ENCODE data around the gene PCDHGA9. TPM values are rescaled to one million over a fixed set of nuclear protein-coding genes. Genes with fewer than 3 reads are reported as not detected.
"Not testable (repeated sequence)": the region's sequence is repeated elsewhere in the genome, so short reads cannot be mapped to it uniquely, and the experiment has no call there.

PCDHGA9 gene
- total RNA-seq, 1 donor from 2014 or later: 1.5 TPM

- peaks cover 49% of the 10 kb centered on the region for H3K9me3 Mint-ChIP-seq (ENCODE audit: low read depth)
- no peak within 1 kb of the TSS for H3K4me3 Mint-ChIP-seq (ENCODE audit: low read depth)
- DNase-seq (ENCODE audit: low spot score, unreplicated experiment): no peak
- H3K4me1 Mint-ChIP-seq (ENCODE audit: low read depth): no peaks in the 10 kb centered on the region
- no peaks in the 10 kb centered on the region for H3K27me3 Mint-ChIP-seq
- no peak within 1 kb of the TSS for H3K27ac Mint-ChIP-seq
- H3K36me3 Mint-ChIP-seq (ENCODE audit: insufficient read depth): peaks cover 18% of the 10 kb centered on the region
- TF ChIP-seq, protein P1, sequence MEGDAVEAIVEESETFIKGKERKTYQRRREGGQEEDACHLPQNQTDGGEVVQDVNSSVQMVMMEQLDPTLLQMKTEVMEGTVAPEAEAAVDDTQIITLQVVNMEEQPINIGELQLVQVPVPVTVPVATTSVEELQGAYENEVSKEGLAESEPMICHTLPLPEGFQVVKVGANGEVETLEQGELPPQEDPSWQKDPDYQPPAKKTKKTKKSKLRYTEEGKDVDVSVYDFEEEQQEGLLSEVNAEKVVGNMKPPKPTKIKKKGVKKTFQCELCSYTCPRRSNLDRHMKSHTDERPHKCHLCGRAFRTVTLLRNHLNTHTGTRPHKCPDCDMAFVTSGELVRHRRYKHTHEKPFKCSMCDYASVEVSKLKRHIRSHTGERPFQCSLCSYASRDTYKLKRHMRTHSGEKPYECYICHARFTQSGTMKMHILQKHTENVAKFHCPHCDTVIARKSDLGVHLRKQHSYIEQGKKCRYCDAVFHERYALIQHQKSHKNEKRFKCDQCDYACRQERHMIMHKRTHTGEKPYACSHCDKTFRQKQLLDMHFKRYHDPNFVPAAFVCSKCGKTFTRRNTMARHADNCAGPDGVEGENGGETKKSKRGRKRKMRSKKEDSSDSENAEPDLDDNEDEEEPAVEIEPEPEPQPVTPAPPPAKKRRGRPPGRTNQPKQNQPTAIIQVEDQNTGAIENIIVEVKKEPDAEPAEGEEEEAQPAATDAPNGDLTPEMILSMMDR (IDR thresholded peaks at IDR 0.05; ENCODE audit: unreplicated experiment): no peak
Observed at GRCh38 chr5:141369994-141370848, 32.4 kb upstream of the PCDHGA9 start, which contains the start of gene PCDHGB3. PCDHGB3 (plus strand) TSS chr5:141370242; CDS start chr5:141370395, 153 bp downstream.

DNA sequence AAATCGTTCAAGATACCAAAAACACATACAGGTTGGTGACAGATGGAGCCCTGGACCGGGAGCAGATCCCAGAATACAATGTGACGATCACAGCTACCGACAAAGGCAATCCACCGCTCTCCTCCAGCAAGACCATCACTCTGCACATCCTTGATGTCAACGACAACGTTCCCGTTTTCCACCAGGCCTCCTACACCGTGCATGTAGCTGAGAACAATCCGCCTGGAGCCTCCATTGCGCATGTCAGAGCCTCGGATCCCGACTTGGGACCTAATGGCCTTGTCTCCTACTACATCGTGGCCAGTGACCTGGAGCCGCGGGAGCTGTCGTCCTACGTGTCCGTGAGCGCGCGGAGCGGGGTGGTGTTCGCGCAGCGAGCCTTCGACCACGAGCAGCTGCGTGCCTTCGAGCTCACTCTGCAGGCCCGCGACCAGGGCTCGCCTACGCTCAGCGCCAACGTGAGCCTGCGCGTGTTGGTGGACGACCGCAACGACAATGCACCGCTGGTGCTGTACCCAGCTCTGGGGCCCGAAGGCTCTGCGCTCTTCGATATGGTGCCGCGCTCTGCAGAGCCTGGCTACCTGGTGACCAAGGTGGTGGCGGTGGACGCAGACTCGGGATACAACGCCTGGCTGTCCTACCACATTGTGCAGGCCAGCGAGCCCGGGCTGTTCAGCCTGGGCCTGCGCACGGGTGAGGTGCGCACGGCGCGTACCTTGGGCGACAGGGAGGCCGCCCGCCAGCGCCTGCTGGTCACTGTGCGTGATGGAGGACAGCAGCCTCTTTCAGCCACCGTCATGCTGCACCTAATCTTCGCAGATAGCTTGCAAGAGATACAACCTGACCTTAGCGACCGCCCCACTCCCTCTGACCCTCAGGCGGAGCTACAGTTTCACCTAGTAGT lies 30.8 kb upstream of the PCDHGA9 start:
- Mint-ChIP-seq H3K4me1 (ENCODE audit: low read depth) (no peaks in the 10 kb centered on the region), H3K4me3 (ENCODE audit: low read depth) (no peak overlapping the region), H3K27me3 (no peaks in the 10 kb centered on the region), H3K9me3 (ENCODE audit: low read depth) (peaks cover 50% of the 10 kb centered on the region), H3K27ac (no peak overlapping the region), H3K36me3 (ENCODE audit: insufficient read depth) (peaks cover 20% of the 10 kb centered on the region)
- DNase-seq (ENCODE audit: low spot score, unreplicated experiment): no peak
- TF ChIP-seq, protein P1 (IDR thresholded peaks at IDR 0.05; ENCODE audit: unreplicated experiment): no peak

DNA sequence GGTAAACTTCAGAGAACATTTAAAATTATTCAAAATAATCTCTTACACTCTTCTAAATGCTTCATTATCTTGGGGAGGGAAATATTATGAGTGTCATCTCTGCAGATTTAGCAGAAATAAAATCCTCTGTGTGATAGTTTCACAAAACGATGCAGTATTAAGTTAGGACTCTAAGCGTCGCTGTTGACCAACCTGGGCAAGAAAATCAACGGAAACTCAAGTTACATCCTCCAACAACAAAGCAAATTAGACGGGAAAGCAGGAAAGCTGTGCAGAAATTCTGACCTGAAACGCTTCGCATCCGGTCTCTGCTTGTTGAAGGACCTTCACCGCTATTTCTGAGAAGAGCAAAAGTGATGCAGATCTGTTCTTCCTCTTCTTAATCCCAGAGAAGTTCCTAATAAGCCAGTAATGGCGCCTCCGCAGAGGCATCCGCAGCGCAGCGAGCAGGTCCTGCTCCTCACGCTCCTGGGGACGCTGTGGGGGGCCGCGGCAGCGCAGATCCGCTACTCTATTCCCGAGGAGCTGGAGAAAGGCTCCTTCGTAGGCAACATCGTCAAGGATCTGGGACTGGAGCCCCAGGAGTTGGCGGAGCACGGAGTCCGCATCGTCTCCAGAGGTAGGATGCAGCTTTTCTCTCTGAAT lies 28.8 kb upstream of the PCDHGA9 start, which contains the start of gene PCDHGA6:
PCDHGA6 (plus strand) TSS at position 219 of the 645 bp plus-strand sequence; CDS start at position 412, 193 bp downstream.
- TF ChIP-seq, protein P1 (IDR thresholded peaks at IDR 0.05; ENCODE audit: unreplicated experiment): no peak
- DNase-seq (ENCODE audit: low spot score, unreplicated experiment): no peak
- H3K4me1 Mint-ChIP-seq (ENCODE audit: low read depth): no peaks in the 10 kb centered on the region
- no peak within 1 kb of the TSS for H3K4me3 Mint-ChIP-seq (ENCODE audit: low read depth)
- no peaks in the 10 kb centered on the region for H3K27me3 Mint-ChIP-seq
- H3K36me3 Mint-ChIP-seq (ENCODE audit: insufficient read depth): peaks cover 20% of the 10 kb centered on the region
- H3K27ac Mint-ChIP-seq: no peak within 1 kb of the TSS
- H3K9me3 Mint-ChIP-seq (ENCODE audit: low read depth): peaks cover 55% of the 10 kb centered on the region

GRCh38 chr5:141374627-141375026 lies 28.0 kb upstream of the PCDHGA9 start:
- no peak overlapping the region for H3K27ac Mint-ChIP-seq
- no peaks in the 10 kb centered on the region for H3K4me1 Mint-ChIP-seq (ENCODE audit: low read depth)
- no peak for DNase-seq (ENCODE audit: low spot score, unreplicated experiment)
- TF ChIP-seq, protein P1 (IDR thresholded peaks at IDR 0.05; ENCODE audit: unreplicated experiment): no peak
- H3K9me3 Mint-ChIP-seq (ENCODE audit: low read depth): peaks cover 54% of the 10 kb centered on the region
- no peak overlapping the region for H3K4me3 Mint-ChIP-seq (ENCODE audit: low read depth)
- no peaks in the 10 kb centered on the region for H3K27me3 Mint-ChIP-seq
- peaks cover 19% of the 10 kb centered on the region for H3K36me3 Mint-ChIP-seq (ENCODE audit: insufficient read depth)

GRCh38 chr5:141375444-141376155 lies 27.0 kb upstream of the PCDHGA9 start:
- not testable (repeated sequence) for DNase-seq (ENCODE audit: low spot score, unreplicated experiment); H3K27me3 Mint-ChIP-seq; H3K27ac Mint-ChIP-seq; H3K4me1 Mint-ChIP-seq (ENCODE audit: low read depth); H3K4me3 Mint-ChIP-seq (ENCODE audit: low read depth)
- Mint-ChIP-seq H3K36me3 (ENCODE audit: insufficient read depth) (peaks cover 17% of the 10 kb centered on the region), H3K9me3 (ENCODE audit: low read depth) (peaks cover 49% of the 10 kb centered on the region)

All from progenitor cell of endocrine pancreas (in vitro differentiated cells).